Esophagus squamous epithelium (tissue), 5 donors: ENCODE results near the gene ADAMTSL1. TPM values are rescaled to one million over a fixed set of nuclear protein-coding genes. Genes with fewer than 3 reads are reported as not detected.

Experiments
- DNase-seq: peaks from one replicate; lab custom pipeline; 2025; lab: John Stamatoyannopoulos, UW
- H3K27ac ChIP-seq, 4 donors: fragments of 200-600 bp; sonication (generic); one replicate each; pipeline ENCODE4 v1.5.1; 2016 to 2019; ENCODE audit warnings: mild to moderate bottlenecking in 1 of 4
- H3K27me3 ChIP-seq, 4 donors: fragments of 200-600 bp; sonication (generic); 1 replicate in 3 of 4; 2 replicates in 1 of 4; pipeline versions ENCODE4 v1.5.1 to v1.6.0; 2017 to 2021; ENCODE audit warnings: antibody characterized with exemption in 1 of 4
- H3K36me3 ChIP-seq, 3 donors: fragments of 200-600 bp; sonication (generic); one replicate each; pipeline ENCODE4 v1.5.1; 2016 to 2019
- H3K4me1 ChIP-seq, 3 donors: fragments of 200-600 bp; sonication (generic); one replicate each; pipeline ENCODE4 v1.5.1; 2017 to 2019
- H3K4me3 ChIP-seq, 4 donors: fragments of 200-600 bp; sonication (generic); 1 replicate in 3 of 4; 2 replicates in 1 of 4; pipeline ENCODE4 v1.5.1; 2016 to 2019; ENCODE audit warnings: mild to moderate bottlenecking in 2 of 4, moderate library complexity in 1 of 4
- H3K9me3 ChIP-seq, 3 donors: fragments of 200-600 bp; sonication (generic); one replicate each; pipeline ENCODE4 v1.5.1; 2016 to 2019
- CTCF ChIP-seq, 6 experiments: fragments of 450-650 bp in 4 of 6; fragments of 200-600 bp in 2 of 6; sonication (generic) in 2 of 6; IDR thresholded peaks; one replicate each; pipeline ENCODE4 v1.5.1; 2016 to 2019; ENCODE audit warnings: antibody characterized with exemption in 6 of 6, mild to moderate bottlenecking in 4 of 6, moderate library complexity in 4 of 6
- POLR2A ChIP-seq, 4 donors: fragments of 450-650 bp; IDR thresholded peaks; one replicate each; pipeline ENCODE4 v1.6.1; 2017; ENCODE audit warnings: antibody characterized with exemption in 4 of 4, mild to moderate bottlenecking in 4 of 4, moderate library complexity in 3 of 4
- WGBS, 2 donors: methylation state at CpG; one replicate each; pipeline ENCODE4 v1.1.5; 2018; 5-methylcytosine and 5-hydroxymethylcytosine counted together
- intact Hi-C: fragments of 100-400 bp; cut with DNase I; formaldehyde crosslinking; loops from one replicate; pipeline ENCODE4 v1.15.0; 2022
- total RNA-seq, 4 donors: library from RNA; depleted of rRNA; stranded (reverse); fragments of >200 nt; gene quantifications; one replicate each; pipeline ENCODE4 v1.1.0, GENCODE V29; 2016
- donor health status: DM: yes; HTN: yes; CAD: no.

The ADAMTSL1 gene
- total RNA-seq, 4 donors from 2014 or later: 0.80 to 23.7 (median 2.3) TPM

DNA sequence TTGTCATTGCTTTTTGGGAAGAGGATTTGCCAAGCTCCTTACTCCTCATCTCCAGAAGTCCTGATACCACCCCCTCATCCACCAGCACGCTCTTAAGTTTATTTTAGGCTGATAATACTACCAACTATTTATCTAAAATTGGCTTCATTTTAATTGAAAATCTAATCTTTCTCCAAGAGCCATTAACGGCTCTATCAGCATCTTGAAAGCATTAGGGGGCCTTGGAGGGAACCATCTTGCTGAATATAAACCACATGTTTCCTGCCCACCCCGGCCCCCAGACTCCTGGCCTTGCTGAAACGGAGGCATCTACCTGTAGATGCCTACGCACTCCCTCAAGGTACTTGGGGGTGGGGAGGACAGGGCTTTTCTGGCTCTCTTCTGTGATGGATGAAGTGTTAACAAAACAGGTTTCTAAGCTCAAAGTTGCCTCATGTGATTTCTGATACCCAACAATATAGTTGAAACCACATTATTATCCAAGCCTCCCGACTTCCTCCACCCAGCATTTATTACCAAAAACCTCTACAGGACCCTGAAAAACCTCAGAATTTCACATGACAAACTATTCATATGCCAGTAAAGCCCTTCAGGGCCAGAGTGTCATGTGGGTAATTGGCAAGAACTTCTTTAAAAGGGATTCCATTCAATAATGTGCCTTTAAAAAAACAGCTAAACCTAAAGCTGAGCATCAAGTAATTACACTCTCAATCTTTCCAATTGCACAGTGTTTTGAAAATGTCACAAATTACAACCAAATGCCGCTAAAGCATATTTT, 462.3 kb downstream of the ADAMTSL1 start:
- no peak overlapping the region for H3K4me3 ChIP-seq
- H3K27ac ChIP-seq: no peak overlapping the region
- no peaks in the 10 kb centered on the region for H3K9me3 ChIP-seq
- no peaks in the 10 kb centered on the region for H3K4me1 ChIP-seq
- DNase-seq: no peak
- WGBS, 2 donors: 66 to 67% methylated on average over 7 of the region's 7 CpGs
- no peaks in the 10 kb centered on the region for H3K27me3 ChIP-seq
- no peak for TF ChIP-seq POLR2A (IDR thresholded peaks at IDR 0.05)
- no peak for TF ChIP-seq CTCF (IDR thresholded peaks at IDR 0.05)
- no peaks in the 10 kb centered on the region for H3K36me3 ChIP-seq
- intact Hi-C loops: no loop called here

- TF ChIP-seq POLR2A (IDR thresholded peaks at IDR 0.05) (no peak), CTCF (IDR thresholded peaks at IDR 0.05) (no peak)
- intact Hi-C loops: no loop called here
- H3K27me3 ChIP-seq: no peaks in the 10 kb centered on the region
- no peaks in the 10 kb centered on the region for H3K36me3 ChIP-seq
- no peak for DNase-seq
- H3K4me3 ChIP-seq: no peak overlapping the region
- H3K9me3 ChIP-seq: no peaks in the 10 kb centered on the region
- 88 to 96% methylated on average over 5 of the region's 5 CpGs for WGBS, 2 donors
- no peaks in the 10 kb centered on the region for H3K4me1 ChIP-seq
- no peak overlapping the region for H3K27ac ChIP-seq
Measured at GRCh38 chr9:18939943-18940342, 466.0 kb downstream of the ADAMTSL1 start.

DNA sequence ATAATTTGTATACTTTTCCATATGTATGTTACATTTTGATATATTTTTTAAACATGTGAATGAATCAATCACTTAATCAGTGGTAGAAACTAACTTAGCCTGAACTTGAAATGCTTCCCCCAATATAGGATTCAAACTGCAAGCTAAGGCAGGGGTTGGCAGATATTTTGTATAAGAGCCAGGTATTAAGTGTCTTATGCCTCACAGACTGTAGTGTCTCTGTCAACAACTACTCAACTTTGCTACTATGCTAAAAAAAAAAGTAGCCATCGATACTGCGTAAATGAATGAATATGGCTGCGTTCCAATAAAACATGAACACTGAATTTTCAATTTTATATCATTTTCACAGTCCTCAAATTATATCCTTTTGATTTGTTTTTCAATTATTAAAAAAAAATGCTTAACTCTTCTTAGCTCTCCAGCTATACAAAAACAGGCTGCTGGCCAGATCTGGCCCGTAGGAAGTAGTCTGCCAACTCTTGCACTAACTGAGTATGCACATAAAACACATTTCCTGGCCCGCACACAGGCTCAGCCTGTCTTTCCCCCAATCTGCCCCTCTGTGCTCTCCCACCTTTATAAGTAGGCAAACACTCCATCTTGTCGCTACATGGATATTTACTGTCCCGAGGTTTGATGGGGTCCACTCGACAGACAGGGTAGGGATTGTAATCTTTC, 467.2 kb downstream of the ADAMTSL1 start:
- DNase-seq: no peak
- H3K4me3 ChIP-seq: no peak overlapping the region
- no peaks in the 10 kb centered on the region for H3K36me3 ChIP-seq
- H3K4me1 ChIP-seq: no peaks in the 10 kb centered on the region
- TF ChIP-seq POLR2A (IDR thresholded peaks at IDR 0.05) (no peak), CTCF (IDR thresholded peaks at IDR 0.05) (no peak)
- H3K27me3 ChIP-seq: no peaks in the 10 kb centered on the region
- H3K27ac ChIP-seq: no peak overlapping the region
- no peaks in the 10 kb centered on the region for H3K9me3 ChIP-seq
- 89 to 91% methylated on average over 8 of the region's 8 CpGs for WGBS, 2 donors
- intact Hi-C loops: no loop called here

GRCh38 chr9:18942801-18943200, 468.8 kb downstream of the ADAMTSL1 start:
- DNase-seq: no peak
- TF ChIP-seq POLR2A (IDR thresholded peaks at IDR 0.05): no peak
- TF ChIP-seq CTCF (IDR thresholded peaks at IDR 0.05): no peak
- H3K9me3 ChIP-seq: no peaks in the 10 kb centered on the region
- H3K27me3 ChIP-seq: no peaks in the 10 kb centered on the region
- no peaks in the 10 kb centered on the region for H3K4me1 ChIP-seq
- WGBS, 2 donors: 68% methylated on average over 6 to 7 of the region's 7 CpGs
- no peak overlapping the region for H3K27ac ChIP-seq
- H3K36me3 ChIP-seq: no peaks in the 10 kb centered on the region
- intact Hi-C loops: no loop called here
- no peak overlapping the region for H3K4me3 ChIP-seq

DNA sequence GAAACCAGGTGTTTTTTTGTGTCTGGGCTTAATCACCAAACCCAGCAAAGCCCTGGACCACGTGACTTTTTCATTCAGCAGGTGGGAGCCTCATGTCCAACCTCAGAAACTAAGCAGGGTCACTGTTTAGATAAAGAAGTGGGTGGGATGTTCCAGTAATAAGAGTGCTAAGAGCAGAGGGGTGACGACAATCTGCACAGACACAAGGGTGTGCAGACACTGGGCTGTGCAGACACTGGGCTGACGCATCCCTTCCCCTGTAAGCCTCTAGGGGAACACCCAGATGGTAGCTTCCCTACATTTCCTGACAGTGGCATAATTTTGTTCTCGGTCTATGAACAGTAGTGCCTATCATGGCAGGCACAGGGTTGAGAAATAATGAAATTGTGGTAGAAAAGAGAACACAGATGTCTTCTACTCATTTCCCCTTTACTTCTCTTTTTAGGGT, 474.0 kb downstream of the ADAMTSL1 start:
- no peak overlapping the region for H3K27ac ChIP-seq
- 69 to 74% methylated on average over 4 of the region's 4 CpGs for WGBS, 2 donors
- H3K4me3 ChIP-seq: no peak overlapping the region
- intact Hi-C loops: no loop called here
- no peak for TF ChIP-seq CTCF (IDR thresholded peaks at IDR 0.05)
- TF ChIP-seq POLR2A (IDR thresholded peaks at IDR 0.05): no peak
- H3K27me3 ChIP-seq: no peaks in the 10 kb centered on the region
- DNase-seq: no peak
- no peaks in the 10 kb centered on the region for H3K4me1 ChIP-seq
- no peaks in the 10 kb centered on the region for H3K9me3 ChIP-seq
- H3K36me3 ChIP-seq: no peaks in the 10 kb centered on the region
